Ovary (tissue), 9 donors: Measurements from ENCODE around the gene ABI3BP. TPM values are rescaled to one million over a fixed set of nuclear protein-coding genes. Genes with fewer than 3 reads are reported as not detected.

Experiments used
- DNase-seq, 5 donors: peaks; one replicate each; pipeline ENCODE4 v3.0.0-alpha.2; 2019 to 2020
- H3K27ac ChIP-seq, 2 donors: fragments of 200-600 bp; one replicate each; pipeline versions ENCODE4 v1.5.1 to v1.8.0; 2019 to 2022
- H3K27me3 ChIP-seq: fragments of 200-600 bp; one replicate; pipeline ENCODE4 v1.8.0; 2022
- H3K36me3 ChIP-seq: fragments of 200-600 bp; sonication (generic); one replicate; pipeline ENCODE4 v1.5.1; 2019
- H3K4me1 ChIP-seq: one replicate; pipeline ENCODE4 v1.8.1; 2013; ENCODE audit warnings: mild to moderate bottlenecking, moderate library complexity; ENCODE audit not compliant: insufficient read depth
- H3K4me3 ChIP-seq: fragments of 200-600 bp; sonication (generic); one replicate; pipeline ENCODE4 v1.5.1; 2017
- H3K9me3 ChIP-seq, 2 donors: fragments of 200-600 bp in 1 of 2; sonication (generic) in 1 of 2; one replicate each; pipeline versions ENCODE4 v1.5.1 to v1.8.1; 2013 to 2019; ENCODE audit warnings: mild to moderate bottlenecking in 1 of 2, moderate library complexity in 1 of 2
- CTCF ChIP-seq, 3 donors: fragments of 450-650 bp in 2 of 3; fragments of 200-600 bp in 1 of 3; IDR thresholded peaks; one replicate each; pipeline versions ENCODE4 v1.5.1 to v1.8.0; 2016 to 2022; ENCODE audit warnings: antibody characterized with exemption in 3 of 3, mild to moderate bottlenecking in 1 of 3
- EP300 ChIP-seq: sonication (generic); formaldehyde crosslinking; IDR thresholded peaks from one replicate; pipeline ENCODE4 v1.6.1; 2017; ENCODE audit warnings: antibody characterized with exemption
- POLR2A ChIP-seq: fragments of 450-650 bp; IDR thresholded peaks from one replicate; pipeline ENCODE4 v1.6.1; 2017; ENCODE audit warnings: antibody characterized with exemption, mild to moderate bottlenecking, moderate library complexity
- WGBS, 3 donors: extraction: QIAGEN DNeasy Blood & Tissue Kit in 1 of 3; methylation state at CpG; one replicate each; pipeline versions ENCODE4 v1.1.5 to v1.1.7; 2013 to 2017; 5-methylcytosine and 5-hydroxymethylcytosine counted together
- intact Hi-C, 4 donors: fragments of 100-400 bp; cut with DNase I; formaldehyde crosslinking; loops; one replicate each; pipeline versions ENCODE4 v1.11.0 to v1.15.1; 2022 to 2023
- polyA plus RNA-seq, 2 donors: library from polyadenylated mRNA; stranded (reverse); fragments of 200-250 nt in 1 of 2; fragments of 350-450 nt in 1 of 2; fragmentation: Illumina TruSeq in 1 of 2; extraction: RNeasy Lipid Tissue Mini Kit (QIAGEN cat#74804) in 1 of 2; gene quantifications; one replicate each; pipeline ENCODE4 v1.2.3, GENCODE V29; 2013 to 2014
- total RNA-seq, 7 donors: library from RNA; depleted of rRNA in 2 of 7; stranded (reverse); fragments of >200 nt in 2 of 7; fragmentation: NEBNext Ultra II Directional in 3 of 7; extraction: Animal tissue kit (Norgen Biotek cat#: 25700) in 3 of 7; gene quantifications; one replicate each; pipeline versions ENCODE4 v1.1.0 to v1.2.4, GENCODE V29; 2016 to 2023
- donor health status: DM: no; HTN: no; CAD: no; lungs with moderate emphysema.
- donor health status: DM: no; HTN: no; CAD: no.
- donor health status: Bipolar disorder and iron deficiency.
- donor health status: DM: yes; HTN: yes; CAD: no.
- donor health status: DM: no; HTN: no; CAD: no.
- donor health status: DM: yes; HTN: yes; CAD: no.

Gene ABI3BP
- total and polyA plus RNA-seq, 9 donors = 31.1 to 229 (median 84.1) TPM

GRCh38 chr3:100815583-100815982 is 177.6 kb downstream of the ABI3BP start:
- Histone ChIP-seq H3K4me3 (no peak overlapping the region), H3K4me1 (no peaks in the 10 kb centered on the region), H3K9me3 (no peaks in the 10 kb centered on the region), H3K27me3 (no peaks in the 10 kb centered on the region), H3K27ac (no peak overlapping the region), H3K36me3 (no peaks in the 10 kb centered on the region)
- TF ChIP-seq POLR2A (no peak), CTCF (IDR thresholded peaks at IDR 0.05) (no peak), EP300 (no peak)
- intact Hi-C loops = no loop called here
- DNase-seq = no peak
- WGBS, 3 donors = 83 to 98% (median 93%) methylated on average over 3 of the region's 3 CpGs

DNA sequence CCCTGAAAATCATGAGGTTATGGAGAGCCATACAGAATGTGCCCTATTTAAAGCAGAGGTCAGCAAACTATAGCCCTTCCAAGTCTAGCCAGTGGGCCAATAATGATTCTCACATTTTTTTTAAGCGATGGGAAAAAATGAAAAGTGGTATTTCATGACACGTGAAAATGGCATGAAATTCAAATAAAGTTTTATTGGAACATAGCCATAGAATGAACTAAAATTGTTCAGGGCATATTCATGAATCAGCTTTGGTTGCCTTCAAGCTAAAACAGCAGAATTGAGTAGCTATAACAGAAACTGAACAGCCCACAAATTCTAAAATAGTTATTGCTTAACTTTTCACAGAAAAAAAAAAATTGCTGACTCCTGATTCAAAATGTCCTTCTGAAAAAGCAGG is 179.4 kb downstream of the ABI3BP start:
- TF ChIP-seq POLR2A (no peak), CTCF (IDR thresholded peaks at IDR 0.05) (no peak), EP300 (no peak)
- DNase-seq = no peak
- Histone ChIP-seq H3K27ac (no peak overlapping the region), H3K36me3 (no peaks in the 10 kb centered on the region), H3K27me3 (no peaks in the 10 kb centered on the region), H3K4me3 (no peak overlapping the region), H3K4me1 (no peaks in the 10 kb centered on the region), H3K9me3 (no peaks in the 10 kb centered on the region)
- intact Hi-C loops = no loop called here
- 83 to 90% (median 87%) methylated on average over 2 of the region's 2 CpGs for WGBS, 3 donors

DNA sequence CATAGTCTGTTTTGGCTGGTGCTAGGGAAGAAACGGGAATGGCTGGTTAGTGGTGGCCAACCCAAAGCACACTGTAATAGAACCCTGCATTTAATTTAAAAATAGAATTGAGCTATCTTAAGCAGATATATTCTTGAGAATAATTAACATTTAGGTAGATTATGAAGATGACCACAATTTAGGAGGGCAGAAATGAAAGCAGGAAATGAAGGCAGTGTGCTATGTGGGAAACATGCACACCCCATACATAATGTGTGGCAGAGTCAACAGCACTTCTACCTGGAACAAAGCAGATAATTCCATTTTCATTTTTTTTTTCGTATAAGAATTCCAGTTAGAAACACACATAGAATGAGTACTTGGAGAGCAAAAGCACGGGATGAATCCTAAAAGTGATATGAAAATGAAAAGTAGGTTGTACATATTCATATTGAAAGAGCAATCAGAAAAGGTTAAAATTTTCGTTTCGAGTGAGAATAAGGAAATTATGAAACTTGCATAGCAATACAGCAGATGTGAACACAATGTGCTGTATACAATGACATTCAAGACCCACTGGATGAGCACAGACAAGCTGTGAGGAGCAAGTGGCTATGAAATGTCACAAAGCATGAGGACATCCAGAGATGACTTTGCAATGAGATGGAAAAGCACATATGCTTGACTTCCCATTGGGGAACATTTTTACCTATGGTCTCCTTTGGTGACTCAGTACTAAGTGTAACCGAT is 181.3 kb downstream of the ABI3BP start:
- no peak for DNase-seq
- Histone ChIP-seq H3K27me3 (no peaks in the 10 kb centered on the region), H3K27ac (no peak overlapping the region), H3K4me1 (no peaks in the 10 kb centered on the region), H3K36me3 (no peaks in the 10 kb centered on the region), H3K4me3 (no peak overlapping the region), H3K9me3 (no peaks in the 10 kb centered on the region)
- intact Hi-C loops = no loop called here
- TF ChIP-seq CTCF (IDR thresholded peaks at IDR 0.05) = no peak
- no peak for TF ChIP-seq POLR2A
- TF ChIP-seq EP300 = no peak
- 92 to 93% (median 92%) methylated on average over 6 of the region's 6 CpGs for WGBS, 3 donors

GRCh38 chr3:100810671-100811070 is 182.6 kb downstream of the ABI3BP start:
- Histone ChIP-seq H3K9me3 (no peaks in the 10 kb centered on the region), H3K4me1 (no peaks in the 10 kb centered on the region), H3K36me3 (no peaks in the 10 kb centered on the region), H3K27ac (no peak overlapping the region), H3K4me3 (no peak overlapping the region), H3K27me3 (no peaks in the 10 kb centered on the region)
- no peak for TF ChIP-seq EP300
- TF ChIP-seq CTCF (IDR thresholded peaks at IDR 0.05) = no peak
- TF ChIP-seq POLR2A = no peak
- intact Hi-C loops = no loop called here
- DNase-seq = no peak
- 21 to 26% (median 25%) methylated on average over 1 of the region's 1 CpG for WGBS, 3 donors
